ENCODE results near the gene PDSS2.

DNA sequence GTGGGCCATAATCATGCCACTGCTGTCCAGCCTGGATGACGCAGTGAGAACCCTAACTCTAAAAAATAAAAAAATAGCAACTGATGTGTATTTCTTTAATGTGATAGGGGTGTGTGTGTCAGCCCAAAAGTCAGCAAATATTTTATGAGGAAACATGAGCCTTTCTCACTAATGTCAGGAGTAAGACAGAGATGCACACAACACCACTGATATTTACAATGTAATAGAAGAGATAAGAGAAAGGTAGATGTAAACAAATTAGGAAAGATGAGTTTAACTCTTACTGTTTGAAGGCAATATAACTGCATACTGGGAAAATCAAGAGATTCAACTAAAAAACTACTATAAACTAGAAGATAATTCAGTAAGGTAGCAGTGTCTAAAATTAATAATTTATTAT, 244.0 kb downstream of the PDSS2 start:
- TF ChIP-seq CTCF (conservative IDR thresholded peaks at IDR 0.05 in 1 of 2, IDR thresholded peaks at IDR 0.05 in 1 of 2; ENCODE audit: extremely low read depth in 1 of 2, insufficient read depth in 1 of 2, low read depth in 1 of 2, low read length in 2 of 2) (no peak), EZH2 (IDR thresholded peaks at IDR 0.05; ENCODE audit: borderline replicate concordance, low read length) (no peak)

All from mammary epithelial cell (primary cell).